ENCODE results near the gene RABGGTA.

- TF ChIP-seq EZH2phosphoT487 (IDR thresholded peaks at IDR 0.05; ENCODE audit: insufficient read depth, low read depth) (no peak), EZH2 (IDR thresholded peaks at IDR 0.05; ENCODE audit: insufficient read depth, poor library complexity, severe bottlenecking) (no peak)
Observed at GRCh38 chr14:24219080-24219479, 52.3 kb downstream of the RABGGTA start.

Measured in GM23248 (cell line).